Measurements from ENCODE around the gene CTAG2.
"Not testable (repeated sequence)": the region's sequence is repeated elsewhere in the genome, so short reads cannot be mapped to it uniquely, and the experiment has no call there.

GRCh38 chrX:154645745-154646378 lies 7.5 kb downstream of the CTAG2 start:
- not testable (repeated sequence) for TF ChIP-seq SP1 (IDR thresholded peaks at IDR 0.05); SUZ12 (IDR thresholded peaks at IDR 0.05); BHLHE40 (IDR thresholded peaks at IDR 0.05; ENCODE audit: borderline replicate concordance); FOXM1 (IDR thresholded peaks at IDR 0.05; ENCODE audit: borderline replicate concordance); LEF1 (IDR thresholded peaks at IDR 0.05; ENCODE audit: borderline replicate concordance); FOXK2 (IDR thresholded peaks at IDR 0.05); HDGF (IDR thresholded peaks at IDR 0.05; ENCODE audit: borderline replicate concordance); TARDBP (IDR thresholded peaks at IDR 0.05); PKNOX1 (IDR thresholded peaks at IDR 0.05); CTBP1 (IDR thresholded peaks at IDR 0.05; ENCODE audit: borderline replicate concordance); ZNF384 (IDR thresholded peaks at IDR 0.05)
